Lower leg skin (tissue), 4 donors: ENCODE results near the gene TMPRSS3. TPM values are rescaled to one million over a fixed set of nuclear protein-coding genes. Genes with fewer than 3 reads are reported as not detected.
"Not testable (repeated sequence)": the region's sequence is repeated elsewhere in the genome, so short reads cannot be mapped to it uniquely, and the experiment has no call there.

ENCODE experiments used
- DNase-seq, 2 donors: peaks; one replicate each; pipeline ENCODE4 v3.0.0-alpha.2; 2019; ENCODE audit warnings: low spot score in 2 of 2
- H3K4me3 ChIP-seq: fragments of 200-600 bp; sonication (generic); 2 replicates; pipeline ENCODE4 v1.5.1; 2017; ENCODE audit warnings: mild to moderate bottlenecking, low read depth; ENCODE audit not compliant: poor library complexity, severe bottlenecking
- CTCF ChIP-seq, 3 donors: fragments of 450-650 bp; IDR thresholded peaks; one replicate each; pipeline ENCODE4 v1.5.1; 2016; ENCODE audit warnings: antibody characterized with exemption in 3 of 3, mild to moderate bottlenecking in 3 of 3, moderate library complexity in 2 of 3
- POLR2A ChIP-seq, 2 donors: fragments of 450-650 bp; IDR thresholded peaks; one replicate each; pipeline ENCODE4 v1.6.1; 2016 to 2017; ENCODE audit warnings: antibody characterized with exemption in 2 of 2, mild to moderate bottlenecking in 1 of 2, moderate library complexity in 1 of 2
- WGBS, 2 donors: methylation state at CpG; one replicate each; pipeline ENCODE4 v1.1.5; 2018; 5-methylcytosine and 5-hydroxymethylcytosine counted together
- intact Hi-C: fragments of 100-400 bp; cut with DNase I; formaldehyde crosslinking; loops from one replicate; pipeline ENCODE4 v1.15.0; 2023; ENCODE audit warnings: low total_unique reads
- total RNA-seq, 4 donors: library from RNA; depleted of rRNA; stranded (reverse); fragments of >200 nt; gene quantifications; one replicate each; pipeline ENCODE4 v1.1.0, GENCODE V29; 2016

The TMPRSS3 gene
- total RNA-seq, 4 donors from 2014 or later, result 0.19 to 0.78 (median 0.36) TPM

GRCh38 chr21:42411891-42412635 is 16.2 kb upstream of the TMPRSS3 start:
- 48 to 55% methylated on average over 17 of the region's 21 CpGs for WGBS, 2 donors
- intact Hi-C loops, result no loop called here
- DNase-seq, result peak in 1 of 2 donors; percentile 77

GRCh38 chr21:42411197-42411869 is 15.5 kb upstream of the TMPRSS3 start:
- no peak overlapping the region for H3K4me3 ChIP-seq
- TF ChIP-seq CTCF (IDR thresholded peaks at IDR 0.05) (no peak), POLR2A (IDR thresholded peaks at IDR 0.05) (no peak)
- DNase-seq, result no peak
- intact Hi-C loops, result no loop called here
- WGBS, 2 donors, result 41 to 47% methylated on average over 7 of the region's 7 CpGs

More at GRCh38 chr21:42411891-42412635, 16.2 kb upstream of the TMPRSS3 start:
- TF ChIP-seq CTCF (IDR thresholded peaks at IDR 0.05) (no peak), POLR2A (IDR thresholded peaks at IDR 0.05) (no peak)
- no peak overlapping the region for H3K4me3 ChIP-seq

- intact Hi-C loops, result no loop called here
- no peak for DNase-seq
- 73 to 85% methylated on average over 7 of the region's 7 CpGs for WGBS, 2 donors
- no peak overlapping the region for H3K4me3 ChIP-seq
- TF ChIP-seq POLR2A (IDR thresholded peaks at IDR 0.05) (no peak), CTCF (IDR thresholded peaks at IDR 0.05) (no peak)
Measured at GRCh38 chr21:42409366-42409765, 13.5 kb upstream of the TMPRSS3 start.

DNA sequence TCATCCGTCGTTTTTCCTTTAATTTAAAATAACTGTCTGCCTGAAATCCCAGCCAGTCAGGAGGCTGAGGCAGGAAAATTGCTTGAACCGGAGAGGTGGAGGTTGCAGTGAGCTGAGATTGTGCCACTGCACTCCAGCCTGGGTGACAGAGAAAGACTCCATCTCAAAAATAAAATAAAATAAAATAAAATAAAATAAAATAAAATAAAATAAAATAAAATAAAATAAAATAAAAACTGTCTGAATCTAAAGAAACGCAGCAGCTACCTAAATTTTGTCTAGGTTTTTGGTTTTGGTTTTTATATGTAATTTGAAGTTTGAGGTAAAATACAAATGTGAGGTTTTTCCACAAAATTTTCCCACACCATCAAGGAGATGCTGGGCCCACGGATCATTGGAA is 12.9 kb upstream of the TMPRSS3 start:
- DNase-seq, intact Hi-C loops, H3K4me3 ChIP-seq: not testable (repeated sequence)
- WGBS, 2 donors, result 78 to 83% methylated on average over 5 of the region's 5 CpGs

DNA sequence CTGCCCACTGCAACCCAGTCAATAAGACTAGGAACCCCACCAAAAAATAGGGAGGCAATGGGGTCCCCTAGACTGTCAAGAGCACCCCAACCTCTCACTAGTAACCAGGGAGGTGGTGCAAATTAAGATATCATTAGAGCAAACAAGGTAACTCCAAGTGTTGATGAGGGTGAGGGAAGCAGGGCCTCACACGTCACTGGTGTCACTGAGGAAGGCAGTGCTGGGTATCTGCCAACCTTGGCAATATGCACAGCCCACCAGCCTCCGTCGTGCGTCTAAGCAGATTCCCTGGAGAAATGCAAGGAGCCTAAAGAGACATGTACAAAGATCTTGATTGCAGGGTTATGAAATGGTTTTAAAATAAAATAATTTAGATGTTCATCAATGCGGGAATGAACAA is 11.6 kb upstream of the TMPRSS3 start:
- H3K4me3 ChIP-seq, result no peak overlapping the region
- intact Hi-C loops, result no loop called here
- no peak for TF ChIP-seq POLR2A (IDR thresholded peaks at IDR 0.05)
- TF ChIP-seq CTCF (IDR thresholded peaks at IDR 0.05), result no peak
- DNase-seq, result no peak
- WGBS, 2 donors, result 58 to 66% methylated on average over 5 of the region's 5 CpGs

- no peak for DNase-seq
- WGBS, 2 donors, result 79 to 87% methylated on average over 7 of the region's 7 CpGs
- H3K4me3 ChIP-seq, result no peak overlapping the region
- no peak for TF ChIP-seq CTCF (IDR thresholded peaks at IDR 0.05)
- TF ChIP-seq POLR2A (IDR thresholded peaks at IDR 0.05), result no peak
- intact Hi-C loops, result no loop called here
Measured at GRCh38 chr21:42406866-42407265, 11.0 kb upstream of the TMPRSS3 start.
